GM19238 (cell line): ENCODE results near the gene CSGALNACT2.
"Not testable (repeated sequence)": the region's sequence is repeated elsewhere in the genome, so short reads cannot be mapped to it uniquely, and the experiment has no call there.

ENCODE experiments used
- DNase-seq: peaks from one replicate; pipeline ENCODE4 v3.0.0; 2011; ENCODE audit warnings: low spot score; ENCODE audit not compliant: insufficient read length

The CSGALNACT2 gene

DNA sequence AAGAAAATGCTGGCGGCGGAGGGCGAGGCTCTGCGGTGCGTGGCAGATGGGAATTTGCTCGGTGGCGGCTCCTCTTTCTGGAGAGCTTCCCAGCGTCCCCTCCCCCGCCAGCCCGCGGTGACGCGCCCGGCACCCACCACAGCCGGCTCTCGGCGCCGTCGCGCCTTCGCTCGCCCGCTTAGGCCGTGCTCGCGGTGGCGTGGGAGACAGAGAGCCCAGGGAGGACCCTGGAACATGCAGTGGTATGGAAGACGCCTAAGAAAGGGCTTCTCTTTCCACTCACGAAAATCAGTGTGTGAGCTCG is 576 bp upstream of the CSGALNACT2 start:
- DNase-seq: no peak

- no peak for DNase-seq
These were observed 554 bp downstream of the CSGALNACT2 start for GRCh38 chr10:43138757-43139241.

- no peak for DNase-seq
These were observed 3.2 kb downstream of the CSGALNACT2 start for GRCh38 chr10:43141421-43141820.

DNA sequence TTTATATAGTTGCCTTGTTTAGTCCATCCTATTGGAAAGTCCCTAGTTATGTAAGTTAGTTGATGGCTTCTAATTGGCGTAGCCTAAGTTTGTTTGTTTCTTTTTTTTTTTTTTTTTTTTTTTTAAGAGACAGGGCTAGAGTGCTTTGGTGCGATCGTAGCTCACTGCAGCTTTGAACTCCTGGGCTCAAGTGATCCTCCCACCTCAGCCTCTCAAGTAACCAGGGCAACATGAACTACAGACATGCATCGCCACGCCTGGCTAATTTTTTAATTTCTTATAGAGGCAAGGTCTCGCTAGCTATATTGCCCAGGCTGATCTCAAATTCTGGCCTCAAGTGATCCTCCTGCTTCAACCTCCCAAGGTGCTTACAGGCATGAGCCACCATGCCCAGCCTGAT is 7.1 kb downstream of the CSGALNACT2 start:
- no peak for DNase-seq

DNA sequence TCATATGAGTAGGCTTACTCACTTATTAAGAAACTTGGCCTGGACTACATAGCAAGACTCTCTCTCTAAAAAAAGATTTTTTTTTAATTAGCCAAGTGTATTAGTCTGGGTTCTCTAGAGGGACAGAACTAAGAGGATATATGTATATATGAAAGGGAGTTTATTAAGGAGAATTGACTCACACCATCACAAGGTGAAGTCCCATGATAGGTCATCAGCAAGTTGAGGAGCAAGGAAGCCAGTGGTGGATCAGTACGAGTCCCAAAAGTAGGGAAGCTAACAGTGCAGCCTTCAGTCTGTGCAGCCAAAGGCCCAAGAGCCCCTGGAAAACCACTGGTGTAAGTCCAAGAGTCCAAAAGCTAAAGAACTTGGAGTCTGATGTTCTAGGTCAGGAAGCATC is 7.7 kb downstream of the CSGALNACT2 start:
- not testable (repeated sequence) for DNase-seq

DNA sequence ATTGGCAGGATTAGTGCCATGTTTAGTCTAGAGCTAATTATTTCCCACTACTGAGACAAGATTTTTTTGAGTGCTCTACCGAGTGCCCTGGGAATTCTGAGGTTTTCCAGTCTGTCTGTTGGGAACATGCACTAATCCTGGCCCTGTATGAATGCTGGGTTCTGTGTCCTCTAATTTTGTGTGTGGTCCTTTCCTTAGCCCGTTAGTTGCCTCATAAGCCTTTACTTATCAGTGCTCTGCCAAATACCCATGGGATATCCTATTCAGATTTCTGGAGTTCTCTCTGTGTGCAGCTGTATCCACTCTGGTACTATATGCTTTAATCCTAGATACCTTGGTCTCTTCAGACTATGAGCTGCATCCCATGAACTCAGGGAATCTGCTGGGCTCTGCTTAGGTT is 13.1 kb downstream of the CSGALNACT2 start:
- DNase-seq: no peak

DNA sequence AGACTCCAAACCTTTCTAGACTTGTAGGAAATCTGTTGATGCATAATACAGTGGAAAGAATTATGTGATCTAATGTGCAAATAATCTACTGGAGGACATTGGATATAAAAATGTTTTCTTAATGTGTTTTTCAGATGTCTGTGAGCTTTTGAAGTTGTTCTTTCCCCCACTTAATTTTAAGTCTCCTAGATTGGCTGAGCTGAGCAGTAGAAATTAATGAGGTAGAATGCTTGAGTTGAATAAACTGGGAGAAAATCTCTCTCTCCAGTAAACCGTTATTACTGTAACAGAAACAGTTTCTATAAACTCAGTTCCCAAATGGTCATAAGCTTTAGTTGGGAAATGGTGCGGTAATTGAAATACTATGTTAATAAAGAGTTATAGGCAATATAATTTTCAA is 15.7 kb downstream of the CSGALNACT2 start:
- DNase-seq: no peak

DNA sequence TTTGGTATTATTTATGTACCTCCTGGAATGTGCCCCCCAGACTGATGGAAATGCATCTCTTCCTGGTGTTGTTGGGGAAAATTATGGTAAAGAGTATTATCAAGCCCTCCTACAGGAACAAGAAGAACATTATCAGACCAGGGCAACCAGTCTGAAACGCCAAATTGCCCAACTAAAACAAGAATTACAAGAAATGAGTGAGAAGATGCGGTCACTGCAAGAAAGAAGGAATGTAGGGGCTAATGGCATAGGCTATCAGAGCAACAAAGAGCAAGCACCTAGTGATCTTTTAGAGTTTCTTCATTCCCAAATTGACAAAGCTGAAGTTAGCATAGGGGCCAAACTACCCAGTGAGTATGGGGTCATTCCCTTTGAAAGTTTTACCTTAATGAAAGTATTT is 17.0 kb downstream of the CSGALNACT2 start:
- DNase-seq: no peak

DNA sequence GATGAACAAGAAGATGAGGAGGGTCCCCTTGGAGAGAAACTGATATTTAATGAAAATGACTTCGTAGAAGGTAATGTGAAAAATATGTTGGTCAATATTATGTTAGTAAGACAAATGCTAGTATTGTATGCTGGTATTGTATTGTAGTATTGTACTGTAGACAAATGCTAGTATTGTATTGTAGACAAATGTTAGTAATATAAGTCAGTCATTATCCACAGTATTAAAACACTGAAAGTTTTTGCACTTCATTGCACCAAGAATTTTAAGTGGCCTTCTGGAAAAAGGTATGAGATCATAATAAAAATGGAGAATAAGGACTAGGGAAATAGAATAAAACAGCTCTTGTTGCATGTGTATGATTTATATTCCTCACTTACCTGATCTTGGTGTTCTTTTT is 17.5 kb downstream of the CSGALNACT2 start:
- no peak for DNase-seq

GRCh38 chr10:43156590-43157341 is 18.5 kb downstream of the CSGALNACT2 start:
- no peak for DNase-seq

- no peak for DNase-seq
These were observed 20.4 kb downstream of the CSGALNACT2 start for GRCh38 chr10:43158636-43159035.

GRCh38 chr10:43160046-43160920 is 22.0 kb downstream of the CSGALNACT2 start:
- no peak for DNase-seq

DNA sequence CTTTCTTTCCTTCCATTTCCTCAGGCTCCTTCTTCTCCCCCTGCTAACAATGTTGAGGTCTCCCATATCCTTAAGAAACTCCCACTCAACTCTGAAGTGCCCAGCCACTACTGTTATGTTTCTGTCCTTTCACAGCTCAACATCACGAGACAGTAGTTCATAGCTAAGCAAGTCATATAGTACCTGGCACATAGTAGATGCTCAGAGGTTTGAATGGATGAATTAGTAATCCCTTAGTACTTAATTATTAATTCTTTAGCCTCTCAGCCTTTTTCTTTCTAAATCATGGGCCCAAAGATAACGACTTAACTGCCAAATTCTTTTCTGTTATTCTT is 22.6 kb downstream of the CSGALNACT2 start:
- DNase-seq: peak; percentile 6

- no peak for DNase-seq
These were observed 24.4 kb downstream of the CSGALNACT2 start for GRCh38 chr10:43162604-43163003.

GRCh38 chr10:43166207-43166879 is 28.1 kb downstream of the CSGALNACT2 start:
- no peak for DNase-seq

- no peak for DNase-seq
These were observed 28.7 kb downstream of the CSGALNACT2 start for GRCh38 chr10:43166880-43167497.

DNA sequence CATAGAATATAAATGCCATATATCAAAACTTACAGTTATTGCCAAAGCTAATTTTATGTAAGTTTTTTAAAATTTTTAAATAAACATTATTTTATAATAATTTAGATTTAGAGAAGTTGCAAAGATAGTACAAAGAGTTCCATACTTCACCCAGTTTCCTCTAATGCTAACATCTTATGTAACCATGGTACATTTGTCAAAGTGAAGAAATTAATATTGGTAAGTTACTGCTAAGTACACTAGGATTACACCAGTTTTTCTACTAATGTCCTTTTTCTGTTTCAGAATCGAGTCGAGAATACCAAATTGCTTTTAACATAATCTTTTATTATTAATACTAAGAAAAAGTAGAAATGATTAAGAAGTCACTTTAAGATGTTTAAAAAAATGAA is 29.2 kb downstream of the CSGALNACT2 start:
- DNase-seq: no peak

- DNase-seq: no peak
These were observed 32.2 kb downstream of the CSGALNACT2 start for GRCh38 chr10:43170491-43170890.

DNA sequence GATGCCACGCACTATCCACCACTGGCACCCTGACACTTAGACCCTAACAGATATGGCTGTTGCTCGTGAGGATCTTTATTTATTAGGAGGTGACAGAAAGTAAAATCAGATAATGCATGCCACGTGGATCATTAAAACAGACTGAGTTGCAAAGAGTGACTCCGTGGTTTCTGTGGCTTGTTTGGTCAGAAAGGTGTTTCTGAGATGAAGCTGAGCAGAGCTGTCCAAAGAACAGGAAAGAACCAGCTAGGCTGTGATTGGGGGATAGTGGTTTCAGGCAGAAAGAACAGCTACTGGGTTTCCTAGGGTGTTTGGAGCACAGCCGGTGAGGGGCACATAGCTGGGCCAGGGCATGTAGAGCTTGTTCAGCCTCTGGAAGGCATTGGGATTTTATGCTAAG is 34.4 kb downstream of the CSGALNACT2 start:
- DNase-seq: no peak

DNA sequence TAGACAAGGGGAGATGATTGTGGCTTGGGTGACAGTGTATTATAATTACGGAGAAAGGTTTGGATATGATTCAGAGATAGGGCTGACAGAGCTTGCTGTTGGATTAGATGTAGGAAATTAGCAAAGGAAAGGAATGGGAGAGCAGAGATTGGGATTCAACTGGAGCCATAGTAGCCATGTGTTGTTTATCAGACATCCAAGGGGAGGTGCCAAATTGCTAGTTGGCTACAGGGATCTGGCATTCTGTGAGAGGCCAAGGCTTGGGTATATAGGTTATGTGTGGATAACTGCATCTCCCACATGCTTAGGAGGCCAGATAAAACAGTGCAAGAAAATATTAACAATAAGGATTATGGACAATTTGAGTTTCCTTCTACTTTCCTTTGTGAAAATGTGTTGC is 34.9 kb downstream of the CSGALNACT2 start:
- DNase-seq: no peak

DNA sequence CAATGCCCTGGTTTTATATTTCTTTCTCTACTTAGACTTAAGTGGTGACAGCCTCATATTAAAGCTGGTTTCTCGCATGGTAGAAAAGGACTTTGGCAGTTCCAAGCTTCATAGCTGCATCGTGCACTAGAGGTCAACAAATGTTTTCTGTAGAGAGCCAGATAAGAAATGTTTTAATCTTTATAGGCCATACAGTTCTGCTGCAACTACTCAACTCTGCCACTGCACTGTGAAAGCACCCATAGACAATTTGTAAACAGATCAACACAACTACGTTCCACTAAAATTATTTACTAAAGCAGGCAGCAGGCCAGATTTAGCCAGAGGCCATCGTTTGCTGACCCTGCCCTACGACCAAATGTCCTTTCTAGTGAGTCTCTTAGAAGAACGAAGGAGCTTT is 36.7 kb downstream of the CSGALNACT2 start:
- DNase-seq: no peak

GRCh38 chr10:43176271-43176670 is 38.0 kb downstream of the CSGALNACT2 start:
- DNase-seq: no peak
